Heart left ventricle (tissue), 13 donors: ENCODE data around the gene ACTBL2.

ENCODE experiments used
- CTCF ChIP-seq, 12 donors: fragments of 200-600 bp; sonication (generic) in 4 of 12; IDR thresholded peaks; one replicate each; pipeline versions ENCODE4 v1.5.0 to v1.8.0; 2018 to 2022; ENCODE audit warnings: antibody characterized with exemption in 12 of 12, mild to moderate bottlenecking in 5 of 12
- POLR2A ChIP-seq, 2 donors: fragments of 450-650 bp; IDR thresholded peaks; one replicate each; pipeline ENCODE4 v1.6.1; 2017; ENCODE audit warnings: antibody characterized with exemption in 2 of 2, mild to moderate bottlenecking in 2 of 2, moderate library complexity in 2 of 2
- donor health status: ischemic (EF 13 %, LVEDD 7.1; RV severe dilation, severe dysfunction).
- donor health status: DM: no; HTN: yes; CAD: no.
- donor health status: DM: no; HTN: no; CAD: no.
- donor health status: ischemic (EF 25% LVEDD 6.9; RV normal size, moderate dysfunction).
- donor health status: ischemic (EF 25% LVEDD 5.7; RV mildly dilated, moderate dysfunction).
- donor health status: ischemic (EF 35%, LVEDD 5.7; RV mildly dilated, moderate dysfunction).
- donor health status: nonischemic (EF 11% LVEDD 7.7; RV severe dilation, severe dysfunction).
- donor health status: DM: yes; HTN: yes; CAD: no.
- donor health status: PGD.
- donor health status: ischemic (EF 29% LVEDD 5.4; RV normal size, mild dysfunction).
- donor health status: nonischemic (EF 23%, LVEDD 6.1; RV moderate dilation, normal function).

GRCh38 chr5:57491369-57491965 lies 8.9 kb upstream of the ACTBL2 start:
- no peak for TF ChIP-seq CTCF (IDR thresholded peaks at IDR 0.05)
- no peak for TF ChIP-seq POLR2A (IDR thresholded peaks at IDR 0.05)
